Activated B cell treated with CpG ODN at 0.5 μM for 24 hours (primary cell): ENCODE results near the gene CCDC146. TPM values are rescaled to one million over a fixed set of nuclear protein-coding genes. Genes with fewer than 3 reads are reported as not detected.

Source experiments
- ATAC-seq: fragments of 200-7000 bp; cut with Tn5 transposase; one replicate; pipeline ENCODE4 v1.10.0; 2021; ENCODE audit warnings: low read depth, mild to moderate bottlenecking, moderate library complexity
- CTCF ChIA-PET: fragments of 350-600 bp; sonication (Branson Sonifier 250); formaldehyde crosslinking; loops from one replicate; lab custom pipeline; 2021; ENCODE audit warnings: antibody characterized with exemption; lab: Charles Lee
- POLR2A ChIA-PET: fragments of 350-600 bp; sonication (Branson Sonifier 250); formaldehyde crosslinking; loops from one replicate; lab custom pipeline; 2021; ENCODE audit warnings: antibody characterized with exemption; lab: Charles Lee
- DNase-seq: peaks from one replicate; pipeline ENCODE4 v3.0.0; 2022
- H3K27ac Mint-ChIP-seq: one replicate; pipeline ENCODE4 v1.8.0; 2020; ENCODE audit warnings: mixed read lengths
- H3K27me3 Mint-ChIP-seq: one replicate; pipeline ENCODE4 v1.8.0; 2021; ENCODE audit warnings: mixed read lengths
- H3K36me3 Mint-ChIP-seq: one replicate; pipeline ENCODE4 v1.8.0; 2021; ENCODE audit warnings: low read depth, mixed read lengths
- H3K4me1 Mint-ChIP-seq: one replicate; pipeline ENCODE4 v1.8.0; 2021; ENCODE audit warnings: mixed read lengths
- H3K4me3 Mint-ChIP-seq: one replicate; pipeline ENCODE4 v1.8.0; 2020; ENCODE audit warnings: mild to moderate bottlenecking, mixed read lengths
- H3K9me3 Mint-ChIP-seq: one replicate; pipeline ENCODE4 v1.8.0; 2020; ENCODE audit warnings: mixed read lengths
- intact Hi-C: fragments of 100-400 bp; cut with micrococcal nuclease; formaldehyde crosslinking; loops from one replicate; pipeline ENCODE4 v1.15.1; 2024
- total RNA-seq: library from RNA; stranded (reverse); gene quantifications from 2 replicates; pipeline ENCODE4 v1.2.3, GENCODE V29; 2022
- TF ChIP-seq, protein P1 (sequence below): fragments of 200-600 bp; IDR thresholded peaks from one replicate; pipeline ENCODE4 v1.8.0; 2022; ENCODE audit warnings: antibody characterized with exemption, mild to moderate bottlenecking

The CCDC146 gene
- total RNA-seq, 1 donor from 2014 or later, result 3.5 TPM

DNA sequence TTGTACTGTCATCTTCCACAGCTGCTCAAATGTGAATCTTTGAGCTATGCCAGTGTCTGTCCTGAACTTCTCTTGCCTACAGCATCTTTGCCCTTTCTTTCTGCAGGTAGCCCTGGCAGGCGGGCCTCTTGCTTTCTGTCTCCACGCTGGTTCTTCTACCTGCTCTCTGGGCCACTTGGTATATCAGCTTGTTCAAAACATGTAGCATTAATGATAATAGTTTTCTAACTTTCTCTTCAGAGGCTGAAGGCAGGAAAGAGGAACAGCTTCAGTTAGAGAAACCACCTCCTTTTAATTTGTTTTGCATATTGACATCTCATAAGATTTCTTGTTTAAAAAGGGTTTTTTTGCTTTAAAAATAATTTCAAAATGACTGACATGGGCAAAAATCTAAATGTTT, 78.1 kb downstream of the CCDC146 start:
- POLR2A ChIA-PET, result interaction anchor here (1.0 to 4.5 kb wide), 6 partner anchors 9 to 215 kb away, joined by 3 to 53 read pairs (median 7); partner anchors contain the start of gene CCDC146
- no peaks in the 10 kb centered on the region for H3K9me3 Mint-ChIP-seq
- H3K27me3 Mint-ChIP-seq, result no peaks in the 10 kb centered on the region
- CTCF ChIA-PET, result interaction anchor here (0.6 to 3.7 kb wide), 5 partner anchors 8 to 136 kb away, joined by 3 to 41 read pairs (median 4); no protein-coding TSS in a partner anchor
- intact Hi-C loops, result loop anchor here (2.0 kb wide), 2 partner anchors 78 to 130 kb away; partner anchors contain the start of gene CCDC146
- peaks cover 5% of the 10 kb centered on the region for H3K36me3 Mint-ChIP-seq
- ATAC-seq (peak; percentile 65), DNase-seq (peak; percentile 23)
- TF ChIP-seq, protein P1, sequence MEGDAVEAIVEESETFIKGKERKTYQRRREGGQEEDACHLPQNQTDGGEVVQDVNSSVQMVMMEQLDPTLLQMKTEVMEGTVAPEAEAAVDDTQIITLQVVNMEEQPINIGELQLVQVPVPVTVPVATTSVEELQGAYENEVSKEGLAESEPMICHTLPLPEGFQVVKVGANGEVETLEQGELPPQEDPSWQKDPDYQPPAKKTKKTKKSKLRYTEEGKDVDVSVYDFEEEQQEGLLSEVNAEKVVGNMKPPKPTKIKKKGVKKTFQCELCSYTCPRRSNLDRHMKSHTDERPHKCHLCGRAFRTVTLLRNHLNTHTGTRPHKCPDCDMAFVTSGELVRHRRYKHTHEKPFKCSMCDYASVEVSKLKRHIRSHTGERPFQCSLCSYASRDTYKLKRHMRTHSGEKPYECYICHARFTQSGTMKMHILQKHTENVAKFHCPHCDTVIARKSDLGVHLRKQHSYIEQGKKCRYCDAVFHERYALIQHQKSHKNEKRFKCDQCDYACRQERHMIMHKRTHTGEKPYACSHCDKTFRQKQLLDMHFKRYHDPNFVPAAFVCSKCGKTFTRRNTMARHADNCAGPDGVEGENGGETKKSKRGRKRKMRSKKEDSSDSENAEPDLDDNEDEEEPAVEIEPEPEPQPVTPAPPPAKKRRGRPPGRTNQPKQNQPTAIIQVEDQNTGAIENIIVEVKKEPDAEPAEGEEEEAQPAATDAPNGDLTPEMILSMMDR, result no peak
- H3K4me1 Mint-ChIP-seq, result peaks cover 63% of the 10 kb centered on the region
- H3K27ac Mint-ChIP-seq, result peak overlapping the region; percentile 98
- H3K4me3 Mint-ChIP-seq, result peak overlapping the region; percentile 88

DNA sequence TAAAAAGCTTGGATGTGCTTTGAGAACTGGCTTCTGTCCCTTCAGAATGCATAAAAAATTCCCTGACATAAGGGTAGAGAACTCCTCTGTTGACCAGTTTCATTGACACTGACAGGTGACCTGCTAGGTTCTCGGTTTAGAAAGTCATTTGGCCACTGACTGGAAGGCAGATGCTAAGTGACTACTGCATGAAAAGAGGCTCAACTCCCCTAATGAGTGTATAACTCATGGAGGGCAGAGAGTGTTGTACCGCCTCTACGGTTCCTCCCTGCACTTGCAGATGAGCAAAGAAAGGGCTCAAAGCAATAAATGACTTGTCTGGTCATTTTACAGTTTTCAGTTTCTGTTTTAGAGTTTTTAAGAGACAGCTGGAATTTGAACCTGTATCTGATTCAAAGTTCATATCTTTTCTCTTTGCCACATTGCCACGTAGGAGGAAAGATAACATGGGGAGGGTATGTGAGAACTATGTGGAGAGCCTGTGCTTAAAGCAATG, 80.1 kb downstream of the CCDC146 start:
- peaks cover 54% of the 10 kb centered on the region for H3K4me1 Mint-ChIP-seq
- H3K27ac Mint-ChIP-seq, result peak overlapping the region; percentile 64
- no peaks in the 10 kb centered on the region for H3K27me3 Mint-ChIP-seq
- peaks cover 5% of the 10 kb centered on the region for H3K36me3 Mint-ChIP-seq
- POLR2A ChIA-PET, result interaction anchor here (0.6 to 4.5 kb wide), 2 partner anchors 11 to 206 kb away, joined by 3 to 53 read pairs; no protein-coding TSS in a partner anchor
- intact Hi-C loops, result loop anchor here (1.0 to 2.0 kb wide), 3 partner anchors 9 to 44 kb away; no protein-coding TSS in a partner anchor
- H3K9me3 Mint-ChIP-seq, result no peaks in the 10 kb centered on the region
- peak; percentile 69 for ATAC-seq
- no peak overlapping the region for H3K4me3 Mint-ChIP-seq
- CTCF ChIA-PET, result interaction anchor here (0.6 kb wide), 1 partner anchor 21 kb away, joined by 3 read pairs; no protein-coding TSS in a partner anchor
- TF ChIP-seq, protein P1, result no peak
- no peak for DNase-seq

DNA sequence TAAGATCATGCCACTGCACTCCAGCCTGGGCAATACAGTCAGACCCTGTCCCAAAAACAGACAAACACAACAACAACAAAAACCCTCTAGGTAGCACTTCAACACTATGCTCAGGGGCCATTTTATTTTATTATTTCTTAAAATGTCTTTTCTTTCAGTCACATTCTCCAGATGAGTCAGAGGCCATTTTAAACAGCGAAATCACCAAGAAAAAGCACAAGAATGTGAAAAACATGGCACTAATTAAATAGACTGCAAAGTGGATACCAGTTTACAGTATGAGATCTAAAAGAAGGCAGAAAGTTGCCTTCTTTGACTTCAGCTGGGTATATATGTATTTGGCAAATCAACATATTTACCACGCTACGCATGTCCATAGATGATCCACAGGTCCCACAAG, 83.3 kb downstream of the CCDC146 start:
- Mint-ChIP-seq H3K4me1 (peaks cover 25% of the 10 kb centered on the region), H3K36me3 (peaks cover 13% of the 10 kb centered on the region), H3K27me3 (no peaks in the 10 kb centered on the region), H3K9me3 (peaks cover 12% of the 10 kb centered on the region), H3K27ac (no peak overlapping the region), H3K4me3 (no peak overlapping the region)
- intact Hi-C loops, result no loop called here
- TF ChIP-seq, protein P1, result no peak
- POLR2A ChIA-PET, result interaction anchor here (0.7 kb wide), 1 partner anchor 13 kb away, joined by 3 read pairs; no protein-coding TSS in a partner anchor
- no peak for DNase-seq
- no peak for ATAC-seq
- CTCF ChIA-PET, result interaction anchor here (1.3 kb wide), 1 partner anchor 11 kb away, joined by 4 read pairs; no protein-coding TSS in a partner anchor

DNA sequence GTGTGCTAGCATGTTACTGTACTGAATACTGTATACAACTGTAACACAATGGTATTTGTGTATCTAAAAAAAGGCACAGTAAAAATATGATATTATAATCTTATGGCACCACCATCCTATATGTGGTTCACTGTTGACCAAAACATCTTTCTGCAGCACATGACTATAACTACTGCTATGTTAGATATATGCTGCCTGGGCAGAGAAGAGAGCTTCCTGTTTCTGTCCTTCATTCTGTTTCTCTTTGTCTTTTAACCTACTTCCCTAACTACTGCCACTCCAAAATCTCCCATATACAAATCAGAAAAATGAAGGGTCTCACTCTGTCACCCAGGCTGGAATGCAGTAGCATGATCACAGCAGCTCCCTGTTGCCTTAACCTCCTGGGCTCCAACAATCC, 86.0 kb downstream of the CCDC146 start:
- intact Hi-C loops, result no loop called here
- TF ChIP-seq, protein P1, result no peak
- DNase-seq, result no peak
- CTCF ChIA-PET, result interaction anchor here (1.4 kb wide), 1 partner anchor 38 kb away, joined by 6 read pairs; no protein-coding TSS in a partner anchor
- H3K4me1 Mint-ChIP-seq, result peaks cover 4% of the 10 kb centered on the region
- H3K27me3 Mint-ChIP-seq, result no peaks in the 10 kb centered on the region
- POLR2A ChIA-PET, result no interaction called here
- H3K9me3 Mint-ChIP-seq, result peaks cover 15% of the 10 kb centered on the region
- no peak overlapping the region for H3K27ac Mint-ChIP-seq
- H3K36me3 Mint-ChIP-seq, result peaks cover 15% of the 10 kb centered on the region
- no peak for ATAC-seq
- H3K4me3 Mint-ChIP-seq, result no peak overlapping the region

DNA sequence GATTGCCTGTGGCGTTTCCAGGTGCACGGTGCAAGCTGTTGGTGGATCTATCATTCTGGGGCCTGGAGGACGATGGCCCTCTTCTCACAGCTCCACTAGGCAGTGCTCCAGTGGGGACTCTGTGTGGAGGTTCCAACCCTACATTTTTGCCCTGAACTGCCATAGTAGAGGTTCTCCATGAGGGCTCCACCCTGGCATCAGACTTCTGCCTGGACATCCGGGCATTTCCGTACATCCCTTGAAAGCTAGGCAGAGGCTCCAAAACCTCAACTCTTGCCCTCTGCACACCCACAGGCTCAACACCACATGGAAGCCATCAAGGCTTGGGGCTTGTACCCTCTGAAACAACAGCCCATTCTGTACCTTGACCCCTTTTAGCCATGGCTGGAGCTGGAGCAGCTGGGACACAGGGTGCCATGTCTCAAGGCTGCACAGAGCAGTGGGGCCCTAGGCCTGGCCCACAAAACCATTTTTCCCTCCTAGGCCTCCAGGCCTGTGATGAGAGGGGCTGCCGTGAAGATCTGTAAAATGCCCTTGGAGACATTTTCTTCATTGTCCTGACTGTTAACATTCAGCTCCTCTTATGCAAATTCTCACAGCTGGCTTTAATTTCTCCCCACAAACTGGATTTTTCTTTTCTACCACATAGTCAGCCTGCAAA, 87.2 kb downstream of the CCDC146 start:
- Mint-ChIP-seq H3K27me3 (no peaks in the 10 kb centered on the region), H3K4me3 (no peak overlapping the region), H3K4me1 (peaks cover 4% of the 10 kb centered on the region), H3K27ac (no peak overlapping the region), H3K9me3 (peaks cover 17% of the 10 kb centered on the region), H3K36me3 (peaks cover 15% of the 10 kb centered on the region)
- CTCF ChIA-PET, result interaction anchor here (1.4 kb wide), 1 partner anchor 37 kb away, joined by 6 read pairs; no protein-coding TSS in a partner anchor
- intact Hi-C loops, result no loop called here
- ATAC-seq (no peak), DNase-seq (no peak)
- TF ChIP-seq, protein P1, result no peak
- POLR2A ChIA-PET, result no interaction called here
